ENCODE measurements around the gene ANO2. TPM values are rescaled to one million over a fixed set of nuclear protein-coding genes. Genes with fewer than 3 reads are reported as not detected.

Gene ANO2
- total RNA-seq, 1 donor from 2014 or later = 1.9 TPM

GRCh38 chr12:5632453-5632852 is 312.6 kb downstream of the ANO2 start:
- Mint-ChIP-seq H3K4me3 (no peak overlapping the region), H3K4me1 (peaks cover 4% of the 10 kb centered on the region), H3K27ac (ENCODE audit: unreplicated experiment) (no peak overlapping the region), H3K36me3 (ENCODE audit: low read depth) (no peaks in the 10 kb centered on the region), H3K9me3 (no peaks in the 10 kb centered on the region), H3K27me3 (ENCODE audit: low read depth) (peaks cover 7% of the 10 kb centered on the region)
- TF ChIP-seq CTCF (conservative IDR thresholded peaks at IDR 0.05) = no peak
- no peak for DNase-seq (ENCODE audit: low read depth, low spot score)

- no peak overlapping the region for H3K4me3 Mint-ChIP-seq
These were observed 313.6 kb downstream of the ANO2 start for GRCh38 chr12:5631497-5631896.

GRCh38 chr12:5630726-5631125 is 314.3 kb downstream of the ANO2 start:
- no peak for DNase-seq (ENCODE audit: low read depth, low spot score)
- no peak for TF ChIP-seq CTCF (conservative IDR thresholded peaks at IDR 0.05)
- peaks cover 4% of the 10 kb centered on the region for H3K27me3 Mint-ChIP-seq (ENCODE audit: low read depth)
- H3K4me3 Mint-ChIP-seq = no peak overlapping the region
- H3K36me3 Mint-ChIP-seq (ENCODE audit: low read depth) = no peaks in the 10 kb centered on the region
- H3K4me1 Mint-ChIP-seq = no peaks in the 10 kb centered on the region
- no peak overlapping the region for H3K27ac Mint-ChIP-seq (ENCODE audit: unreplicated experiment)
- no peaks in the 10 kb centered on the region for H3K9me3 Mint-ChIP-seq

More at GRCh38 chr12:5631497-5631896, 313.6 kb downstream of the ANO2 start:
- H3K36me3 Mint-ChIP-seq (ENCODE audit: low read depth) = no peaks in the 10 kb centered on the region
- H3K4me1 Mint-ChIP-seq = no peaks in the 10 kb centered on the region
- no peak for TF ChIP-seq CTCF (conservative IDR thresholded peaks at IDR 0.05)
- no peaks in the 10 kb centered on the region for H3K9me3 Mint-ChIP-seq
- H3K27ac Mint-ChIP-seq (ENCODE audit: unreplicated experiment) = peak overlapping the region; percentile 36
- no peak for DNase-seq (ENCODE audit: low read depth, low spot score)
- H3K27me3 Mint-ChIP-seq (ENCODE audit: low read depth) = peaks cover 4% of the 10 kb centered on the region

- Mint-ChIP-seq H3K36me3 (ENCODE audit: low read depth) (no peaks in the 10 kb centered on the region), H3K9me3 (no peaks in the 10 kb centered on the region), H3K27ac (ENCODE audit: unreplicated experiment) (peak overlapping the region; percentile 28), H3K27me3 (ENCODE audit: low read depth) (peaks cover under 1% of the 10 kb centered on the region), H3K4me1 (no peaks in the 10 kb centered on the region), H3K4me3 (no peak overlapping the region)
- no peak for TF ChIP-seq CTCF (conservative IDR thresholded peaks at IDR 0.05)
- no peak for DNase-seq (ENCODE audit: low read depth, low spot score)
These were observed 316.6 kb downstream of the ANO2 start for GRCh38 chr12:5628501-5628900.

GRCh38 chr12:5627053-5627630 is 317.9 kb downstream of the ANO2 start:
- Mint-ChIP-seq H3K4me3 (no peak overlapping the region), H3K4me1 (no peaks in the 10 kb centered on the region), H3K27ac (ENCODE audit: unreplicated experiment) (no peak overlapping the region), H3K36me3 (ENCODE audit: low read depth) (no peaks in the 10 kb centered on the region), H3K27me3 (ENCODE audit: low read depth) (no peaks in the 10 kb centered on the region), H3K9me3 (no peaks in the 10 kb centered on the region)
- no peak for TF ChIP-seq CTCF (conservative IDR thresholded peaks at IDR 0.05)
- no peak for DNase-seq (ENCODE audit: low read depth, low spot score)

All from neural crest cell (in vitro differentiated cells).